SIG-M5 (cell line): ENCODE results near the gene HLA-C.
"Not testable (repeated sequence)": the region's sequence is repeated elsewhere in the genome, so short reads cannot be mapped to it uniquely, and the experiment has no call there.

Source experiments
- DNase-seq: peaks from one replicate; lab custom pipeline; 2025; lab: John Stamatoyannopoulos, UW

The HLA-C gene

GRCh38 chr6:31270788-31271640 is 878 bp downstream of the HLA-C start:
- DNase-seq: no peak

DNA sequence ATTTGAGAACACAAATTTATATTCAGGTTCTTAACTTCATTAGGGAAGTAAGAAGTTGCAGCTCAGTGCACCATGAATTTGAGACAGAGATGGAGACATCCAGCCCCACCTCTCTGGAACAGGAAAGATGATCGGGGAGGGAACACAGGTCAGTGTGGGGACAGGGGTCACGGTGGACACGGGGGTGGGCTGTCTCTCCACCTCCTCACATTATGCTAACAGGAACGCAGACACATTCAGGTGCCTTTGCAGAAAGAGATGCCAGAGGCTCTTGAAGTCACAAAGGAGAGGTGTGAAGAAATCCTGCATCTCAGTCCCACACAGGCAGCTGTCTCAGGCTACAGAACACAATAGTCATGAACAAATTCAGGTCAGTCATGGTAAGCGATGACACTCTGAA is 3.1 kb downstream of the HLA-C start:
- DNase-seq: no peak

DNA sequence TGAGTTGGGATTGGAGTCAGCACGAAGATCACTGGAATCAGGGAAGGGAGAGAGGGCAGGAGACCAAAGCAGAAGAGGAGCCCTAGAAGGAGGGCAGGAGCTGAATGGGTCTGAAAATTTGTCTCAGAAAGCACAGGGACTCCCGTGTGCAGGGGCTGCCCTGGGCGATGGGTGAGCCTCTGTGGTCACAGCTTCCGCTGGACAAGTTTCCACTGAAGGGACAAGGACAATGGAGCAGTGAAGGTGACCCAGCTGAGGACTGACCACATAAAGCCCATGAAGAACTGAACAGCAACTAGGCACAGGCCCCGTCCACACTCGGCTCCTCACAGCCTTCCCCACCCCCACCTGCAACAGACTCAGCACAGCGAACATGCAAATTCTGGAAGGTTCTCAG is 3.5 kb downstream of the HLA-C start:
- DNase-seq: no peak

DNA sequence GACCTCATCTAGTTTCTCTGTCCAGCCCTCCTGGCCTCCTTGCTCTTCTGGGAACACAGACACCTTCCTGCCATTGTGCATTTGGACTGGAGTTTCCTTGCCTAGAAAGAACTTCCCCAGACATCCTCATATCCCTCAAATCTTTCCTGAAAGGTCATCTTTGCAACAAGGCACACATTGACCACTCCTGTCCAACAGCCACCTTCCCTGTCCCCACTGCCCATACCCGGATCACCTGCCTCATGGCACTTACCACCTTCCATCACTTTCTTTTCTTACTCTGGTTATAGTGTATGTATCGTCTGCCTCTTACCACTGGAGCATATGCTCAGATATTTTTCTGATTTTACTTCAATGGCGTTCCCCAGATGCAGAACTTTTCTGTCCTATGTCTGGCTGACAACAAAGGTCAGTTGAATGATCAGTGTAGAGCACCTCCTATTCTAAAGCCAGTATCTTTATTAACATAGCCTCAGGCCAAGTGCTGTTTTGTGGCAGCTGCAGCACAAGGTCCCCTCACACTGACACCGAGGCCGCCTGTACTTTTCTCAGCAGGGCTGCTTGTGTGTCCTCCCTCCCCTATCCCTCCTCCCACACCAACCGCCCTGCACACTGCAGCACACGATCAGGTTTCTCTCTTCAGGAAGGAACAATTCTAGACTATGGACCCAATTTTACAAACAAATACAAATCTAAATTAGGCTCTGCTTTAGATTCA is 4.1 kb downstream of the HLA-C start:
- no peak for DNase-seq

- no peak for DNase-seq
These were observed 5.1 kb downstream of the HLA-C start for GRCh38 chr6:31266567-31267360.

GRCh38 chr6:31265926-31266325 is 6.0 kb downstream of the HLA-C start:
- no peak for DNase-seq

GRCh38 chr6:31263346-31263933 is 8.5 kb downstream of the HLA-C start:
- DNase-seq: not testable (repeated sequence)

DNA sequence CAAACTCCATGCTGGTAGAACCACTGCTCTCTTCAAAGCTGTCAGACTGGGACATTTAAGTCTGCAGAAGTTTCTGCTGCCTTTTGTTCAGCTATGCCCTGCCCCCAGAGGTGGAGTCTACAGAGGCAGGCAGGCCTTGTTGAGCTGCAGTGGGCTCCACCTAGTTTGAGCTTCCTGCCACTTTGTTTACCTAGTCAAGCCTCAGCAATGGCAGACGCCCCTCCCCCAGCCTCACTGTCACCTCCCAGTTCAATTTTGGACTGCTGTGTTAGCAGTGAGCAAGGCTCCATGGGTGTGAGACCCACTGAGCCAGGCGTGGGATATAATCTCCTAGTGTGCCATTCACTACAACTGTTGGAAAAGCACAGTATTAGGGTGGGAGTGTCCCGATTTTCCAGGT is 11.9 kb downstream of the HLA-C start:
- DNase-seq: not testable (repeated sequence)

DNA sequence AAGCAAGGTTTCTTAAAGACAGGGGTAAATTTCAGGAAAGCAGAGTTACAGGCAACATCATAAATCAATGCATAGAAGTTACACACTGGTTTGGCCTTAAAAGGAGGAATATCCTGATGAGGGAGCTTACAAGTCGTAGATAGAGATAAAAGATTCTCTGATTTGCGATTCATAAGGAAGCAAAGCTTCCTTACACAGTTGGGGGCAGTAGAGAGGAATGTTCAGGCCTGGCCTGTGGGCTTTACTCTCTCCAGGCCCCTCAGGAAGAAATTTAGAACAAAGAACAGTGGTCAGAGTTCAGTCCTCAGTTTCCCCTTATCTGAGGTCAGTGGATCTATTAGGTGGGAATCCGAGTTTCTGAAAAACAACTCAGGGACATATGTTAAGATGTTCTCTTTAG is 19.3 kb downstream of the HLA-C start:
- DNase-seq: no peak

GRCh38 chr6:31251261-31251660 is 20.6 kb downstream of the HLA-C start:
- no peak for DNase-seq

DNA sequence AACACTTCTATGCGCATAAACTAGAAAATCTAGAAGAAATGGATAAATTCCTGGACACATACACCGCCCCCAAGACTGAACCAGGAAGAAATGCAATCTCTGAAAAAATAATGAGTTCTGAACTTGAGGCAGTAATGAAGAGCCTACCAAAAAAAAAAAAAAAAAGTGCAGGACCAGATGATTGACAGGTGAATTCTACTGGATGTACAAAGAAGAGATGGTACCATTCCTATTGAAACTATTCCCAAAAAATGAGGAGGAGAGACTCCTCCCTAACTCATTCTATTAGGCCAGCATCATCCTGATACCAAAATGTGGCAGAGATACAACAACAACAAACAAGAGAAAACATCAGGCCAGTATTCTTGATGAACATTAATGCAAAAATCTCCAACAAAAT is 22.7 kb downstream of the HLA-C start:
- DNase-seq: no peak

DNA sequence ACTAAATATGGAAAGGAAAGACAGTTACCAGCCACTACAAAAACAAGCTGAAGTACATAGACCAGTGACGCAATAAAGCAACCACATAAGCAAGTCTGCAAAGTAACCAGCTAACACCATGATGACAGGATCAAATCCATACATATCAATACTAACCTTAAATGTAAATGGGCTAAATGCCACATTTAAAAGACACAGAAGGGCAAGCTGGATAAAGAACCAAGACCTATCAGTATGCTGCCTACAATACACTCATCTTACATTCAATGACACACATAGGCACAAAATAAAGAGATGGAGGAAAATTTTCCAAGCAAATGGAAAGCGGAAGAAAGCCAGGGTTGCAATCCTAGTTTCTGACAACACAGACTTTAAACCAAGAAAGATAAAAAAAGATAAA is 24.1 kb downstream of the HLA-C start:
- DNase-seq: no peak

- DNase-seq: no peak
These were observed 25.8 kb downstream of the HLA-C start for GRCh38 chr6:31246051-31246521.

- DNase-seq: no peak
These were observed 28.4 kb downstream of the HLA-C start for GRCh38 chr6:31243508-31243907.

GRCh38 chr6:31239854-31240253 is 32.0 kb downstream of the HLA-C start:
- no peak for DNase-seq

DNA sequence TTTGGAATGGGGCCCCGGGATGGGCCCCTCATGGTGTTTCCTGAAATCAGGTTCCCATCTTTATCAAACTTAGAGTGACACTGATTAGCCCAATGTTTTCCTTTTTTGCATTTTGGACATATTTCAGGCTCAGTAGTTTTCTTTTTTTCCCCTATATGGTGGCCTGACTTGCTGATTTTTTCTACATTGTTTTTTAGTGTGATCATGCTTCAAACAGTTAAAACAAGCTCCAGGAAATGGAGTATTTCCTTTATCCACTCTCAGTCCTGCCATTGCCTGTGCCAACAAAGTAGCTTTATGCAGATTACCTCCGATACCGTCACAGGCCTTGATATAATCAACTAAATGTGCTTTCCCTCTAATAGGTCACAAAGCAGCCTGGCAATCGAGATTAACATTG is 37.8 kb downstream of the HLA-C start:
- DNase-seq: not testable (repeated sequence)

GRCh38 chr6:31228476-31228875 is 43.4 kb downstream of the HLA-C start:
- DNase-seq: no peak

GRCh38 chr6:31227143-31227542 is 44.7 kb downstream of the HLA-C start:
- DNase-seq: no peak

GRCh38 chr6:31225735-31226134 is 46.2 kb downstream of the HLA-C start:
- DNase-seq: no peak

- no peak for DNase-seq
These were observed 49.4 kb downstream of the HLA-C start for GRCh38 chr6:31222496-31222895.
